ENCODE data around the gene SALL4.
A peak's percentile ranks its signal among the peaks of the same experiment; 100 is the strongest.
"Not testable (repeated sequence)": the region's sequence is repeated elsewhere in the genome, so short reads cannot be mapped to it uniquely, and the experiment has no call there.

SALL4 gene

DNA sequence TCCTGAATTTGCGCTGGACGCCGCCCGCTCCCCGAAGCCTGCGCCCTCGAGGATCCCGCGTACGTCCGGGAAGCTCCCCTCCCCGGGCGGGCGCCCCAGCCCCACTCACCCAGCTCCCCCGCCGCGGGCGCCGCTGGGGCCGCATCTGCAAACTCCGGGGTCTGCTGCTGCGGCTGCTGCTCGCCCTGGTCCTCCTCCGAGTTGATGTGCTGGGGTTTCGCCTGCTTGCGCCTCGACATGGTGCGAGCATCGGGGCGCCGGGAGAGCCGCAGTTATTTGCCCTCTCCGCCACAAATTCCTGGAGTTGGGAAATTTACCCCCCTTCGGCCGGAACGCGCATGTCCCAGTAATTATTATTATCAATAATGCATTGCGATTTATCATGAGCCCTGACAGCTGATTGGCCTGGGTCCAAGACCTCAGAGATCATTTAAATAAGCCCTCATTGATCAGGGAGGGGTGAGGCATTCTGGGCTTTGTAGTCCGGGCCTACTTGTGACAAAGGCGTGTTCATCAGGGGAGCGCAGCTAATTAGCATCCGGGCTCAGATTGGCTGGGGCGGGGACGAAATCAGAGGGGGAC lies at the start of gene SALL4:
Gene SALL4 (minus strand): TSS at position 352 of the 582 bp plus-strand sequence. CDS start 113 bp downstream, at position 239.
- no peak for DNase-seq

DNA sequence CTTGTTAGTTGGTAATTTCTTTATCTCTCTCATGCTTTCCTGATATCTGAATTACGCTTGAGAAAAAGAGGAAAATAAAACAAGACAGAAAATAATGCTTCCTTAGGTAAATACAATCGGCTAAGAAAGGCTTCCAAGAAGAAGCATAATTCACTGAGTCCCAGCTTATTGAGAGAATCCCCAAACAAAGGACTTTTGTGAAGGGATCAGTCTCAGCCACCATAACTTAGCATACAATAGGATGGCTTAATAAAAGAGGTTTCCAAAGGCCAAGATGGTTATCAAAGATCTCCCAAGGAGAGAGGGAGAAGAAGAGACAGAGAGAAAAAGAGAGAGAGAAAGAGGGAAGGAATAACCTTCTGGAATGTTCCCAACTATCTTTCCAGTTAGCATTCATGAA lies 46.0 kb upstream of the SALL4 start:
- no peak for DNase-seq

DNA sequence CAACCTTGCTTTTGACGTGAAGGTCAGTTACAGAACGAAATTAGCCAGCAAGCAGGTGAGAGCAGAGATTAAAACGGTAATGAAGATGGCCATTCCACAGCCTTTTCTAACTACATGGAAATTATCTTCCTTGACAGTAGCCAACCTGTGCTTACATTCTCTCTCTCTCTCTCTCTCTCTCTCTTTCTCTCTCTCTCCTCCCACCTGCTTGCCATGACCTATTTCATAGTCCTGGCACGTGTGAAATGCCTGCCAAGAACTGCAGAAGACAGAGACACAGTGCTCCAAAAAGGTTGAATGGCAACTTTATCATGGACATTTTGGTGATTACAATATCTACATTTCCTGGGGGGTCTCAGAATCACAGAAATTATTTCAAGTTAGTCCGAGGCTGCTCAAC lies 38.5 kb upstream of the SALL4 start:
- no peak for DNase-seq

GRCh38 chr20:51837876-51838420 lies 35.6 kb upstream of the SALL4 start:
- no peak for DNase-seq

GRCh38 chr20:51837436-51837835 lies 35.1 kb upstream of the SALL4 start:
- no peak for DNase-seq

DNA sequence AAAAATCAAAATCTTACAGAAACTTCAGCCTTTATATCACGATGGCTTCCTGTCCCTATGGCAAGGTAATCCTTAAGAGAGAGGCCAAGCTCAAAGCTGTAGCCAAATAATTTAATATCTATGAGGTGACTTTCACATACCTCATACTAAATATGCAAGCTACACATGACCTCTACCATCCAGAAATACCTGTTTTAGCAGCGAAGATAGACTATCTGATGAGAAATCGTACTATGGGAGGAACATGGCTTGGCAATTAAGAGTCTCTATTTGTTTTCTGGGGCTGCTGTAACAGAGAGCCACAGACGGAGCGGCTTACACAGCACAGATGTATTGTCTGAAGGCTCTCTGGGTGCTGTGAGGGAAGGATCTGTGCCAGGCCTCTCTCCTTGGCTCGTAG lies 31.0 kb upstream of the SALL4 start:
- no peak for DNase-seq

- no peak for DNase-seq
These were observed 30.0 kb upstream of the SALL4 start for GRCh38 chr20:51832276-51832675.

- DNase-seq: no peak
These were observed 29.5 kb upstream of the SALL4 start for GRCh38 chr20:51831866-51832265.

DNA sequence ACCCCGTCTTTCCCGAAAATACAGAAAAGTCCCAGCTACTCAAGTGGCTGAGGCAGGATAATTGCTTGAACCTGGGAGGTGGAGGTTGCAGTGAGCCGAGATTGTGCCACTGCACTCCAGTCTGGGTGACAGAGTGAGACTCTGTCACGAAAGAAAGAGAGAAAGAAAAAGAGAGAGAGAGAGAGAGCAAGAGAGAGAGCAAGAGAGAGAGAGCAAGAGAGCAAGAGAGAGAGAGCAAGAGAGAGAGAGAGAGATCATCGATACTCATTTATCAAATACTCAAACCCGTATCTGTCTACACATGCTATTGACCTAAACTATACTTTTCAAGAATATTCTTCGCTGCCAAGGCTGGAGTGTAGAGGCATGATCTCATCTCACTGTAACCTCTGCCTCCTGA lies 28.2 kb upstream of the SALL4 start:
- DNase-seq: no peak

DNA sequence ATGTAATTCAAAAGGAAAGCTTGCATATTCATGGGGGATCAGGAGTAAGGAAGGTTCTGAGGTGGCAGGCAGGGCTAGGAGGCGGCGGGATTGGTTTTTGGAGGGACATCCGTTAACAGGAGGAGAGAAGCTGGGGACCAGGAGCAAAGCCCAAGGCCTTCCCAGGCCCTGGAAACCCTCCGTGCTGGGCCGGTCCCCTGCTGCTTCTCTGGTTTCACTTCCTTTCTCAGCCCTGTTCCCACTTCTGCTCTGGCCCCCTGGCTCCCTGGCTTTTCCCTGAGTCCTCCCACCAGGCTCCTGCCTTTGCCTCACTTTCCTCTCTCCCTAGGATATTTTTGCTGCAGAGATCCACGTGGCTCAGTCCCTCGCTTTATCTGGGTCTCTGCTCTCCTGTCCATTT lies 26.4 kb upstream of the SALL4 start:
- no peak for DNase-seq

- DNase-seq: no peak
These were observed 24.1 kb upstream of the SALL4 start for GRCh38 chr20:51826372-51826771.

- no peak for DNase-seq
These were observed 16.2 kb upstream of the SALL4 start for GRCh38 chr20:51818479-51819008.

- not testable (repeated sequence) for DNase-seq
These were observed 14.5 kb upstream of the SALL4 start for GRCh38 chr20:51816856-51817255.

DNA sequence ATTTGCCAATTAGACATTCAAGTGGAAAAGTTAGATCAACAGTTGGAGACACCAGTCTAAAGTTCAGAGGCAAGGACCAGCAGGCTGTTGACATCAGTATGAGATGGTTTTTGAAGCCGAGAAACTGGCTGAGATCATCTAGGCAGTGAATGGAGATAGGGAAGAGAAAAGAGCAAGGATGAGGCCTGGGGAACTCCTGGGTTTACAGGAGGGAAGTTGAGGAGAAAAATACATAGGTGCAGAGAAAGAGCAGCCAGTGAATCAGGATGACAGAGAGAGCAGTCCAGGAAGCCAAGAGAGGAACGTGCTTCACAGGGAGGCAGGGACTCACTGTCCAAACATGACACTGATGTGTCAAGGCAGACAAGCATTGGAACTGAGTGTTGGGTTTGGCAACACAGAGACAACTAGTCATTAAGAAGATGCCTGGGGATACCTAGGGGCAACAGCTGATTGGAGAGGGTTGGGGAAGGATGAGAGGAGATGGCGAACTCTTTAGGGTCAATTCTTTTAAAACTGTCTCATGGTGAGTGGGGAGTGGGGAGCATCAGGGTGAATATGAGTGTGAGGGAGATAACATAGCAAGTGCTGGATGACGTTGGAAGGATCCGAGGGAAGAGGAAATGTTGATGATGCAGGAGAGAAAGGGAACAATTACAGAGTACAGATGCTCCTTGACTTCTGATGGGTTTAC lies 13.2 kb upstream of the SALL4 start:
- DNase-seq: no peak

GRCh38 chr20:51812861-51813260 lies 10.5 kb upstream of the SALL4 start:
- no peak for DNase-seq

- peak; percentile 16 for DNase-seq
These were observed 9.3 kb upstream of the SALL4 start for GRCh38 chr20:51811514-51812128.

DNA sequence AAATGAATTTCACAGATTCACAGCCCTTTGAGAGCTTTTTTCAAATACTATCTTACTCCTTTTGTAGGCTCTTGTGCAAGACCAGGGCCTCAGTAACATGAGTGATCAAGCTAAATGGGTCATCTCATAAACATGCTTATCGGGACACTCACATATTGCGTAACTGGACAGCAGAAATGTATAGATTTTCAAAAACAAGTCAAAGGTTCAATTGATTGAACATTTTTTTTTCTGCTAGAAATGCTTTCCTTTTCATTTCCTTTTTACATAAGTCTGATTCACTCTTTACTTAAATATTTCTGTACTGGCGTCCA lies 8.7 kb upstream of the SALL4 start:
- no peak for DNase-seq

DNA sequence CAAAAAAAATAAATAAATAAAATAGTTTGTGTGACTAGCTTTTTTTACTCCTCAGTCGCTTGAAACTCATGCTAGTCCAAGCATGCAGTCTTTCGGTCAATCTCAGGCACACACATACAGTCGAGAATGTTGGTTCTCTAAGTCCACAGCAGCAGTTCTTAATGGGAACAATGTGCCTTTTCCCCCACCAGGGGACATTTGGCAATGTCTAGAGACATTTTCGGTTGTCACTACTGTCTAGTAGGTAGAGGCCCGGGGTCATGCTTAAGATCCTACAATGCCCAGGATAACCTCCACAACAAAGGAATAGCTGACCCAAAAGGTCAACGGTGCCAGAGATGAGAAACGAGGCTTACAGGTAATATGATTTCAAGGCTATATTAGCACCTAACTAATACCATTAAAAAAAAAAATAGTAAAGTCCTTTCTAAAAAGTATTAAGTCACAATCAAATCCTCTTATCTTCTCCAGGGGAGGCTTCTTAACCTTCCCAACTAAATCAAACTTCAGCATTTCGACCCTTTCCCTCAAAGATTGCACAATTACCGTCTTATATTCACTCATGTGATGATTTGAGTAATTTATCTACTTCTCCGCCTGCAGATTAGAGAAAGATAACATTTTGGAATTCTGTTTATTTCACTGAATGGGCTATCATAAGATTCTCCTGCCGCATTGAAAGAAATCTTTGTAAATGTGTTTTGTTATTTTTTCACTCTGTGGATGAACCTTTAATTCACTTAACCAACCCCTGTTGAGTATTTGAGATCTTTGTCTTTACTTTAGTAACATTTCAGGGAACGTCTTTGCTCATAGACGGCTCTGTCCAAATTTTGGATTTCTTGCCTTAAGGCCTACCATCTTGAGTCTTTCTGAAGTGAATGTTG lies 8.1 kb upstream of the SALL4 start:
- no peak for DNase-seq

DNA sequence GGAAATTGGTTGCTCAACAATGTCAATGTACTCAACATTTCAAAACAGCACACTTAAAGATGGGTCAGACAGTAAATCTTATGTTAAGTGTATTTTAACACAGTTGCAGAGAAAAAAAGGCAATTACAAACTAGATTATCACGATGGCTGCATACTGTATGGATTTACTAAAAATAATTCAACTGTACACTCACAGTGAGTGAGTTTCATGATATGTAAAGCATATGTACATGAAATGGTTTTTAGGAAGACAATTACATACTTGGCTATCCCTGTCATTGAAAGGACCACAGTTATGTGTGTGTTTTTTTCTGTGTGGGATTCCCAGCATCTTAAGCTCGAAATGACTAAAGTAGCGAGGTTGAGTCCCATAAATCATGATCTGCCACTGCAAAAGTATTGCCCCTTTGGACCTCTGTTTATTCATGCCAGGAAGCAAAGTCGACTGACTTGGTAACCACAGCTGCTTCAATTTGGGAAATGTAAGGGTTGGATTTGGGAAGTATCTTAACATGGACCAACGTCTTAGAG lies 5.5 kb upstream of the SALL4 start:
- DNase-seq: no peak

DNA sequence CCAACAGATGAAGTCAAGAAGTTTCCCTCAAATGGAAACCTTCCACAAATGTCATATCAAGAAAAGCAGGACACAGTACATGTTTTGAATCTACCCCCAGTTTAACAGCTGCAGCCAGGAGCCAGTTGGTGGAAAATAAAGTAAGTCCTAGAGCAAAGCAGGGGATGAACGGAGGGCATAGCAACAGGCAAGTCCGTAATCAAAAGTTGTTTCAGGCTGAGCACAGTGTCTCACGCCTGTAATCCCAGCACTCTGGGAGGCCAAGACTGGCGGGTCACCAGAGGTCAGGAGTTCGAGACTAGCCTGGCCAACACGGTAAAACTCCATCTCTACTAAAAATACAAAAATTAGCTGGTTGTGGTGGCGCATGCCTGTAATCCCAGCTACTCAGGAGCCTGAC lies 2.4 kb upstream of the SALL4 start:
- DNase-seq: no peak

DNA sequence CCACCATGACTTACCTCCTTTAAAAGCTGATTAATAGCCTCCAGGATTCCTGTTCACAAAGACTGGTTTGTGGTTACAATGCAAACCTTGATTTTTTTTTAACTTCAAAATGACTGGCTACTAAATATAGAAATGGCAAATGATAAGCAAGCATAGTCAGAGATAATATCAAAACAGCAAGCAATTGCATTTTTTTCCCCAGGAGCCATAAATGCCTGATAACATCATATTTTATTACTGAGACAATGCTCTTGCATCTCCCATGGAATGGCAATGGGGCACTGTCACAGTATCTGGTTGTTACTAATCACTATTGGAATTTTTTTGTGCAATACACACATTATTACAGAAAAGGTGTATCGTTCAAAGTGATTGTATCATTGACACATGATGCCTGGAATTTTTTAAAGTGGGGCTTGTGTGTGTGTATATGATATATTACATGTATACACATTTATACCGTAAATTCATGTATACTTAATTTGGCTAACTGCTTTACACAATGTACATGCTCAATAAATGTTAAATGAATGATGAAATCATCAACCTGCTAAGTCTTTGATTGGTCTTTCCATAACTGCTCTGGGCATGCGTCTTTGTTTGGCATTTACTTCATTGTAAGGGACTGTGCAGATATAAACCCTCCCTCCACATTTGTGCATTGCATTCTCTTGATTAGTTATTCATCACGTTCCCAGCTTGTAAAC lies 980 bp upstream of the SALL4 start:
- DNase-seq: no peak

DNA sequence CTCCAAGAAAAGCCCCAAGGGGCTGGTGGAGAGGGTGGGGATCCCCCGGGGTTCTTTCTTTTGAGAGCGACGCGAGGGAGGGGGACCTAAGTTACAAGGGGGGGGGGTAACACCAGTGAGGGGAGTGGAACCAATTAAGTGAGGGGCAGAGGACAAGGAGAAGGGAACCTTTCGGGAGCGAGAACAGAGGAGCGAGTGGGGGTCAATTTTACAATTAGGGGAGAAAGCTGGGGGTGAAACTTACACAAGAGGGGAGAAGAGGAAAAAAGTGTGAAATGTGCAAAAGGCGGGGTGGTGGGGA lies 548 bp downstream of the SALL4 start:
- DNase-seq: no peak

All from COR-L47 (cell line).